Endothelial cell of umbilical vein (primary cell): ENCODE measurements around the gene HOXD3. TPM values are rescaled to one million over a fixed set of nuclear protein-coding genes. Genes with fewer than 3 reads are reported as not detected.

Source experiments
- BruUV-seq: library from RNA; stranded (reverse); fragments of 400-500 nt; replicated peaks from 2 replicates; lab custom pipeline; 2021; lab: Mats Ljungman, UMichigan
- CTCF ChIA-PET: fragments of 300-600, 350-600 bp; sonication (Branson Sonifier 250); formaldehyde crosslinking; loops from one replicate; lab custom pipeline; 2021; ENCODE audit warnings: antibody characterized with exemption, inconsistent platforms; lab: Charles Lee
- POLR2A ChIA-PET: fragments of 300-600, 350-600 bp; sonication (Branson Sonifier 250); formaldehyde crosslinking; loops from one replicate; lab custom pipeline; 2021; ENCODE audit warnings: antibody characterized with exemption, inconsistent platforms; lab: Charles Lee
- DNase-seq: peaks from one replicate; pipeline ENCODE4 v3.0.0-alpha.2; 2011; ENCODE audit warnings: low read depth, low spot score
- FAIRE-seq: peaks from 2 replicates; lab custom pipeline; 2011; peaks lifted over from hg19 to GRCh38; lab: Jason Lieb, UNC
- H2AFZ ChIP-seq: 2 replicates; pipeline ENCODE4 v1.6.0; 2012; ENCODE audit warnings: low read depth, low read length, control low read depth, inconsistent platforms
- H3K27ac ChIP-seq: 2 replicates; pipeline ENCODE4 v1.5.1; 2011; ENCODE audit warnings: low read depth, mild to moderate bottlenecking, control low read depth, low read length, moderate library complexity; ENCODE audit not compliant: insufficient read depth
- H3K27me3 ChIP-seq, 2 experiments: 2 replicates each; pipeline versions ENCODE4 v1.6.0 to v1.6.1; 2011; ENCODE audit warnings: low read length in 2 of 2, mixed read lengths in 1 of 2; ENCODE audit not compliant: control insufficient read depth in 2 of 2, insufficient read depth in 2 of 2
- H3K36me3 ChIP-seq, 2 experiments: 2 replicates in 1 of 2; 3 replicates in 1 of 2; pipeline ENCODE4 v1.5.1; 2011; ENCODE audit warnings: low read length in 2 of 2, mild to moderate bottlenecking in 1 of 2, moderate library complexity in 1 of 2; ENCODE audit not compliant: control insufficient read depth in 2 of 2, insufficient read depth in 2 of 2; ENCODE audit errors: extremely low read depth in 1 of 2
- H3K4me1 ChIP-seq: 3 replicates; pipeline ENCODE4 v1.5.1; 2011; ENCODE audit warnings: mild to moderate bottlenecking, low read length; ENCODE audit not compliant: control insufficient read depth, insufficient read depth; ENCODE audit errors: extremely low read depth
- H3K4me2 ChIP-seq: 2 replicates; pipeline ENCODE4 v1.6.1; 2011; ENCODE audit warnings: low read length, control low read depth, mixed read lengths; ENCODE audit not compliant: insufficient read depth
- H3K4me3 ChIP-seq, 3 experiments: fragments of 200-600 bp in 1 of 3; sonication (generic), shearing (Covaris generic) in 1 of 3; replicated peaks in 1 of 3; 2 replicates each; pipeline ENCODE4 v1.5.1; 2011 to 2016; ENCODE audit warnings: control low read depth in 3 of 3, low read length in 3 of 3, mild to moderate bottlenecking in 2 of 3, inconsistent platforms in 1 of 3, low read depth in 1 of 3, moderate library complexity in 1 of 3; ENCODE audit not compliant: insufficient read depth in 1 of 3
- H3K79me2 ChIP-seq: 2 replicates; pipeline ENCODE4 v1.6.0; 2012; ENCODE audit warnings: low read length, inconsistent platforms; ENCODE audit not compliant: control insufficient read depth, insufficient read depth
- H3K9ac ChIP-seq: replicated peaks from 2 replicates; pipeline ENCODE3; 2011; ENCODE audit warnings: low read length, control low read depth; ENCODE audit not compliant: insufficient read depth; ENCODE audit errors: extremely low read depth
- H3K9me1 ChIP-seq: replicated peaks from 3 replicates; pipeline ENCODE4 v1.6.0; 2011; ENCODE audit warnings: mild to moderate bottlenecking, low read length; ENCODE audit not compliant: control insufficient read depth, insufficient read depth; ENCODE audit errors: extremely low read depth
- H3K9me3 ChIP-seq: replicated peaks from 2 replicates; pipeline ENCODE4 v1.5.1; 2012; ENCODE audit warnings: low read length, inconsistent platforms; ENCODE audit not compliant: control insufficient read depth, insufficient read depth
- H4K20me1 ChIP-seq: replicated peaks from 2 replicates; pipeline ENCODE3; 2011; ENCODE audit warnings: mild to moderate bottlenecking, low read length; ENCODE audit not compliant: control insufficient read depth, insufficient read depth; ENCODE audit errors: extremely low read depth
- CTCF ChIP-seq, 2 donors: IDR thresholded peaks; 1 replicate in 1 of 2; 2 replicates in 1 of 2; pipeline ENCODE4 v1.5.1; 2011; ENCODE audit warnings: low read length in 2 of 2, mild to moderate bottlenecking in 2 of 2, moderate library complexity in 2 of 2, control low read depth in 1 of 2, inconsistent platforms in 1 of 2, low read depth in 1 of 2; ENCODE audit not compliant: insufficient read depth in 1 of 2; ENCODE audit errors: extremely low read depth in 1 of 2
- EZH2 ChIP-seq: IDR thresholded peaks from 2 replicates; pipeline ENCODE4 v1.6.1; 2012; ENCODE audit warnings: borderline replicate concordance, low read depth, mild to moderate bottlenecking, moderate library complexity, low read length, inconsistent platforms; ENCODE audit not compliant: severe bottlenecking
- FOS ChIP-seq: IDR thresholded peaks from 2 replicates; pipeline ENCODE4 v1.6.1; 2011; ENCODE audit warnings: mild to moderate bottlenecking, low read length, moderate library complexity, borderline replicate concordance; ENCODE audit not compliant: insufficient read depth
- GATA2 ChIP-seq: IDR thresholded peaks from 2 replicates; pipeline ENCODE4 v1.7.0; 2011; ENCODE audit warnings: low read depth, mild to moderate bottlenecking, moderate library complexity, mixed read lengths, low read length; ENCODE audit not compliant: insufficient read length, insufficient read depth
- JUN ChIP-seq: IDR thresholded peaks from 2 replicates; pipeline ENCODE4 v1.6.1; 2011; ENCODE audit warnings: borderline replicate concordance, low read depth; ENCODE audit not compliant: insufficient read length, insufficient read depth
- MAX ChIP-seq: IDR thresholded peaks from 2 replicates; pipeline ENCODE4 v1.6.1; 2011; ENCODE audit not compliant: insufficient read depth, insufficient read length
- MYC ChIP-seq: IDR thresholded peaks from one replicate; pipeline ENCODE4 v1.6.1; 2011; ENCODE audit warnings: mild to moderate bottlenecking, low read depth, low read length
- POLR2A ChIP-seq: IDR thresholded peaks from 2 replicates; pipeline ENCODE4 v1.6.1; 2012; ENCODE audit warnings: low read depth, mild to moderate bottlenecking, control low read depth, low read length
- POLR2AphosphoS5 ChIP-seq: IDR thresholded peaks from 2 replicates; pipeline ENCODE4 v1.6.1; 2012; ENCODE audit warnings: low read depth, mild to moderate bottlenecking, control low read depth, low read length, moderate library complexity; ENCODE audit not compliant: insufficient read depth
- dilution Hi-C: fragments of 300-500 bp; cut with MboI; formaldehyde crosslinking; loops from one replicate; pipeline ENCODE4 v1.15.0; 2019; ENCODE audit warnings: low sequenced_read_pairs; ENCODE audit not compliant: extremely low pct_ligation_motif_present
- intact Hi-C: fragments of 100-400 bp; cut with micrococcal nuclease; formaldehyde crosslinking; loops from one replicate; pipeline ENCODE4 v1.10.0; 2022
- polyA plus RNA-seq, 4 experiments: library from polyadenylated mRNA; depleted of rRNA in 3 of 4; stranded (reverse) in 3 of 4; unstranded in 1 of 4; fragments of >200 nt; gene quantifications; 2 replicates each; pipeline versions ENCODE4 v1.2.1 to v1.2.3, GENCODE V29; 2011 to 2012; ENCODE audit warnings: missing spikeins in 1 of 4
- total RNA-seq: library from RNA; stranded (reverse); gene quantifications from 2 replicates; pipeline ENCODE4 v1.2.3, GENCODE V29; 2021

Gene HOXD3
- total and polyA plus RNA-seq, 2 donors (not counting 3 experiments of a cell fraction or from before 2014, with no cell fraction given), result 2.9 to 20.9 TPM

GRCh38 chr2:176132205-176133171 lies 24.6 kb upstream of the HOXD3 start:
- no peaks in the 10 kb centered on the region for H4K20me1 ChIP-seq
- peak overlapping the region; percentile 39 to 93 (median 88) for H3K4me3 ChIP-seq
- peaks cover 48% of the 10 kb centered on the region for H3K4me1 ChIP-seq
- no TSS peak for BruUV-seq
- no peaks in the 10 kb centered on the region for H3K36me3 ChIP-seq
- peak; percentile 86 for DNase-seq
- dilution Hi-C loops (loop anchor here (25.0 kb wide), 1 partner anchor 505 kb away; no protein-coding TSS in a partner anchor), intact Hi-C loops (no loop called here)
- H3K79me2 ChIP-seq, result peaks cover 30% of the 10 kb centered on the region
- ChIA-PET CTCF (interaction anchor here (1.0 to 10.1 kb wide), 16 partner anchors 7 to 1016 kb away, joined by 3 to 458 read pairs (median 5); partner anchors contain the start of gene HOXD9), POLR2A (interaction anchor here (0.7 to 1.9 kb wide), 3 partner anchors 480 to 535 kb away, joined by 3 to 11 read pairs (median 3); no protein-coding TSS in a partner anchor)
- peak overlapping the region; percentile 67 for H3K27ac ChIP-seq
- no peaks in the 10 kb centered on the region for H3K27me3 ChIP-seq
- peak overlapping the region; percentile 90 for H3K9ac ChIP-seq
- FAIRE-seq, result peak; percentile 70
- peak overlapping the region; percentile 99 for H3K4me2 ChIP-seq
- H3K9me1 ChIP-seq, result no peaks in the 10 kb centered on the region
- H3K9me3 ChIP-seq, result no peaks in the 10 kb centered on the region
- TF ChIP-seq POLR2AphosphoS5 (peak; percentile 18), FOS (no peak), GATA2 (no peak)
- peak overlapping the region; percentile 30 for H2AFZ ChIP-seq

- H3K27me3 ChIP-seq, result no peaks in the 10 kb centered on the region
- DNase-seq (peak; percentile 32), FAIRE-seq (no peak)
- peaks cover 39% of the 10 kb centered on the region for H3K79me2 ChIP-seq
- H3K36me3 ChIP-seq, result no peaks in the 10 kb centered on the region
- intact Hi-C loops (no loop called here), dilution Hi-C loops (loop anchor here (25.0 kb wide), 1 partner anchor 504 kb away; no protein-coding TSS in a partner anchor)
- BruUV-seq, result no TSS peak
- ChIA-PET CTCF (interaction anchor here (1.2 to 10.1 kb wide), 8 partner anchors 45 to 1015 kb away, joined by 3 to 458 read pairs (median 26); no protein-coding TSS in a partner anchor), POLR2A (no interaction called here)
- H3K4me1 ChIP-seq, result peaks cover 47% of the 10 kb centered on the region
- no peaks in the 10 kb centered on the region for H3K9me1 ChIP-seq
- no peak overlapping the region for H2AFZ ChIP-seq
- H3K27ac ChIP-seq, result no peak overlapping the region
- H3K9ac ChIP-seq, result no peak overlapping the region
- H3K9me3 ChIP-seq, result no peaks in the 10 kb centered on the region
- no peak overlapping the region for H3K4me3 ChIP-seq
- TF ChIP-seq GATA2 (no peak), FOS (no peak), EZH2 (no peak), JUN (no peak), MAX (no peak), POLR2AphosphoS5 (no peak), POLR2A (no peak), MYC (no peak), CTCF (IDR thresholded peaks at IDR 0.05; ENCODE audit: extremely low read depth in 1 of 2, insufficient read depth in 1 of 2, low read depth in 1 of 2, low read length in 2 of 2) (no peak)
- no peak overlapping the region for H3K4me2 ChIP-seq
- H4K20me1 ChIP-seq, result no peaks in the 10 kb centered on the region
These were observed 23.7 kb upstream of the HOXD3 start for GRCh38 chr2:176133389-176133788.
